MM.1S (cell line): ENCODE measurements around the gene CSE1L.

ENCODE experiments used
- DNase-seq: peaks from one replicate; pipeline ENCODE4 v3.0.0-alpha.2; 2015
- H2AFZ ChIP-seq: fragments of 300-600 bp; sonication (generic); 2 replicates; pipeline ENCODE4 v1.6.0; 2016; ENCODE audit warnings: antibody characterized with exemption, low read length
- H3F3A ChIP-seq: fragments of 300-600 bp; sonication (generic); 2 replicates; pipeline ENCODE4 v1.6.1; 2016; ENCODE audit warnings: mild to moderate bottlenecking, antibody characterized with exemption, low read length, moderate library complexity, mixed read lengths; ENCODE audit not compliant: insufficient read depth
- H3K27ac ChIP-seq: fragments of 300-600 bp; sonication (generic); 2 replicates; pipeline ENCODE4 v1.5.1; 2016; ENCODE audit warnings: mild to moderate bottlenecking, low read length
- H3K27me3 ChIP-seq: fragments of 300-600 bp; sonication (generic); replicated peaks from 2 replicates; pipeline ENCODE4 v1.6.0; 2016; ENCODE audit warnings: low read length; ENCODE audit not compliant: insufficient read depth
- H3K36me3 ChIP-seq: fragments of 300-600 bp; sonication (generic); replicated peaks from 2 replicates; pipeline ENCODE4 v1.6.1; 2016; ENCODE audit warnings: mild to moderate bottlenecking, low read length, mixed read lengths; ENCODE audit not compliant: insufficient read depth
- H3K4me1 ChIP-seq: fragments of 300-600 bp; sonication (generic); 2 replicates; pipeline ENCODE4 v1.6.1; 2016; ENCODE audit warnings: low read length, mixed read lengths
- H3K4me2 ChIP-seq: fragments of 300-600 bp; sonication (generic); 2 replicates; pipeline ENCODE4 v1.6.0; 2016; ENCODE audit warnings: low read depth, low read length
- H3K4me3 ChIP-seq: fragments of 300-600 bp; sonication (generic); 2 replicates; pipeline ENCODE4 v1.5.1; 2016; ENCODE audit warnings: low read length, mixed read lengths
- H3K79me2 ChIP-seq: fragments of 300-600 bp; sonication (generic); 2 replicates; pipeline ENCODE4 v1.6.1; 2016; ENCODE audit warnings: mixed run types, low read length, mixed read lengths
- H3K9ac ChIP-seq: fragments of 300-600 bp; sonication (generic); 2 replicates; pipeline ENCODE4 v1.6.1; 2016; ENCODE audit warnings: low read length, mixed read lengths
- H3K9me2 ChIP-seq: fragments of 300-600 bp; sonication (generic); replicated peaks from 2 replicates; pipeline ENCODE4 v1.6.1; 2016; ENCODE audit warnings: mild to moderate bottlenecking, low read length, mixed read lengths; ENCODE audit not compliant: insufficient read depth
- H3K9me3 ChIP-seq: fragments of 300-600 bp; sonication (generic); replicated peaks from 2 replicates; pipeline ENCODE4 v1.6.1; 2016; ENCODE audit warnings: mild to moderate bottlenecking, low read length, mixed read lengths; ENCODE audit not compliant: insufficient read depth
- H4K20me1 ChIP-seq: fragments of 300-600 bp; sonication (generic); 2 replicates; pipeline ENCODE4 v1.6.1; 2016; ENCODE audit warnings: mild to moderate bottlenecking, low read length, moderate library complexity, mixed read lengths; ENCODE audit not compliant: insufficient read depth
- EZH2 ChIP-seq: fragments of 300-600 bp; sonication (generic); optimal IDR thresholded peaks from 2 replicates; pipeline ENCODE3; 2017; ENCODE audit warnings: low read depth, mild to moderate bottlenecking, antibody characterized with exemption, low read length, mixed read lengths
- EZH2phosphoT487 ChIP-seq: fragments of 300-600 bp; sonication (generic); IDR thresholded peaks from 2 replicates; pipeline ENCODE4 v1.6.1; 2018; ENCODE audit warnings: antibody characterized with exemption, low read length
- TF ChIP-seq, protein P1 (sequence below): fragments of 300-600 bp; sonication (generic); IDR thresholded peaks from 2 replicates; pipeline ENCODE4 v1.5.1; 2016; ENCODE audit warnings: antibody characterized with exemption, low read length, mixed read lengths

The CSE1L gene

DNA sequence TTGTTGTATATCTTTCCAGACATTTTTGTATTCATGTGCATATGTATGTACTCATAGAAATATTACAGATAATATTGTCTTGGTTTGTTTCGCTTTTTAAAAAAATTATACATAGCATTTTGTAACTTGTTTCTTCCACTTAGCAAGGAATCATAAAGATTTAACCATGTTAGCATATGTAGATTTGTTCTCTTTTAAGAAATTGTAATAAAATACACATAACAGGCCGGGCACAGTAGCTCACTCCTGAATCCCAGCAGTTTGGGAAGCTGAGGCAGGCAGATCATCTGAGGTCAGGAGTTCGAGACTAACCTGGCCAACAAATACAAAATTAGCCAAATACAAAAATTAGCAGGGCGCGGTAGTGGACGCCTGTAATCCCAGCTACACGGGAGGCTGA lies 44.4 kb upstream of the CSE1L start:
- H3K4me2 ChIP-seq: no peak overlapping the region
- no peaks in the 10 kb centered on the region for H4K20me1 ChIP-seq
- H3F3A ChIP-seq: no peaks in the 10 kb centered on the region
- H3K4me1 ChIP-seq: no peaks in the 10 kb centered on the region
- TF ChIP-seq EZH2 (no peak), EZH2phosphoT487 (no peak)
- TF ChIP-seq, protein P1, sequence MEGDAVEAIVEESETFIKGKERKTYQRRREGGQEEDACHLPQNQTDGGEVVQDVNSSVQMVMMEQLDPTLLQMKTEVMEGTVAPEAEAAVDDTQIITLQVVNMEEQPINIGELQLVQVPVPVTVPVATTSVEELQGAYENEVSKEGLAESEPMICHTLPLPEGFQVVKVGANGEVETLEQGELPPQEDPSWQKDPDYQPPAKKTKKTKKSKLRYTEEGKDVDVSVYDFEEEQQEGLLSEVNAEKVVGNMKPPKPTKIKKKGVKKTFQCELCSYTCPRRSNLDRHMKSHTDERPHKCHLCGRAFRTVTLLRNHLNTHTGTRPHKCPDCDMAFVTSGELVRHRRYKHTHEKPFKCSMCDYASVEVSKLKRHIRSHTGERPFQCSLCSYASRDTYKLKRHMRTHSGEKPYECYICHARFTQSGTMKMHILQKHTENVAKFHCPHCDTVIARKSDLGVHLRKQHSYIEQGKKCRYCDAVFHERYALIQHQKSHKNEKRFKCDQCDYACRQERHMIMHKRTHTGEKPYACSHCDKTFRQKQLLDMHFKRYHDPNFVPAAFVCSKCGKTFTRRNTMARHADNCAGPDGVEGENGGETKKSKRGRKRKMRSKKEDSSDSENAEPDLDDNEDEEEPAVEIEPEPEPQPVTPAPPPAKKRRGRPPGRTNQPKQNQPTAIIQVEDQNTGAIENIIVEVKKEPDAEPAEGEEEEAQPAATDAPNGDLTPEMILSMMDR: no peak
- H3K27me3 ChIP-seq: no peaks in the 10 kb centered on the region
- H3K4me3 ChIP-seq: no peak overlapping the region
- no peaks in the 10 kb centered on the region for H3K9me2 ChIP-seq
- no peak overlapping the region for H3K27ac ChIP-seq
- no peaks in the 10 kb centered on the region for H3K9me3 ChIP-seq
- 0 out of 2 replicates have a peak, but pooled peaks cover 5% of the 10 kb centered on the region for H3K36me3 ChIP-seq
- no peak overlapping the region for H3K9ac ChIP-seq
- DNase-seq: no peak
- no peak overlapping the region for H2AFZ ChIP-seq
- peaks cover 2% of the 10 kb centered on the region; the same call in 1 of the 2 replicates for H3K79me2 ChIP-seq

DNA sequence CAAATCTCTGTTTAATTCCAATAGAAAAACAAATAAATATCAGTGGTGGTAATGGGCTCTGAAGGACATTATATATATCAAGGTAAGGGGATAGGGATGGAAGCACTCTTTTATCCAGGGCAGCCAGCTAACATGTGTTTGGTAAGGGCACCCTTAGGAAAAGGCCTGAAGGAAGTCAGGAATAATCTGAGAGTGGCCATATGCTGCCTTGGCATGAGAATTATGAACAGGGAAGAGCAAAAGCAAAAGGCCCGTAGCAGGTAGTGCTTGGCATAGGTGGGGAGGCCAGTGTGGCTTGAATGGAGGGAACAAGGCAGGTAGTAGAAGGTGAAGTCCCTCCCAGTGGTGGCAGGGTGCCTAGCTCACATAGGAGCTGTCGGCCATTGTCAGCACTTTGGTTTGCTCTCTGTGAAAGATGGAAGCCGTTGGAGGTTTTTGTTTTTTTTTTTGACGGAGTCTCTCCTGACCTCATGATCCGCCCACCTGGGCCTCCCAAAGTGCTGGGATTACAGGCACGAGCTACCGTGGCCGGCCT lies 39.6 kb upstream of the CSE1L start:
- no peak overlapping the region for H3K4me3 ChIP-seq
- H3K9ac ChIP-seq: no peak overlapping the region
- H3K4me1 ChIP-seq: no peaks in the 10 kb centered on the region
- no peak overlapping the region for H3K4me2 ChIP-seq
- no peaks in the 10 kb centered on the region; the same call in 1 of the 2 replicates for H3K36me3 ChIP-seq
- H3F3A ChIP-seq: no peaks in the 10 kb centered on the region
- no peaks in the 10 kb centered on the region for H3K27me3 ChIP-seq
- H2AFZ ChIP-seq: no peak overlapping the region
- no peak for DNase-seq
- TF ChIP-seq, protein P1: no peak
- TF ChIP-seq EZH2phosphoT487: no peak
- no peak for TF ChIP-seq EZH2
- no peak overlapping the region for H3K27ac ChIP-seq
- H3K9me2 ChIP-seq: no peaks in the 10 kb centered on the region
- peaks cover under 1% of the 10 kb centered on the region; the same call in 1 of the 2 replicates for H3K79me2 ChIP-seq
- H4K20me1 ChIP-seq: no peaks in the 10 kb centered on the region
- H3K9me3 ChIP-seq: no peaks in the 10 kb centered on the region

DNA sequence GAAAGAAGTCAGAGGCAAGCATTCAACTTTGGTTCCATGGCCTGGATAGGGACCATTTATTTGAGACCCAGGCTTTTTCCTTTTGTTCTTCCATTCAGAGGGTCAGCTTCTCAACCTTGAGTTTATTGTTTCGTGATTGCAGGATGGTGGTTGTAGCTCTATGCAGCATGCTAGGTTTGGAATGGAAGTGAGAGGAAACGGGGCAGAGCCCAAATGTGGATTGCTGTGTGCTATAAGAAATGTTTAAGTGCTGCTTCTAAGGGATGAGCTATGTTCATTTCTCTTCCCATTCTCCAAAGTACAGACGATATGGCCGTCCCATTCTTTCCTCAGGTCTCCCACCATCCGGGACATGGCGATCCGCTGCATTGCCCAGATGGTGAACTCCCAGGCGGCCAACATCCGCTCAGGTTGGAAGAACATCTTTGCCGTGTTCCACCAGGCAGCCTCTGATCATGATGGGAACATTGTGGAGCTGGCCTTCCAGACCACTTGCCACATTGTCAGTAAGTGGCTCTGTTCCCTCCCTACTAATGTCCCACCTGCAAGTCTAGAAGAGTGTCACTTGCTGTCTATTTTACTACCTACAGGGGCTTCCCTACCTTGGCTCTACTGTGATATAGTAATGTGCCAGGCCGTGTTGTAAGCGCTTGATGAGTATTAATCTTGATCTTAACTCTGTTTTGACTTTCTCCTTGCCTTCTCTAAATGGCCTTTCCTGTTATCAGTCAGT lies 36.0 kb upstream of the CSE1L start:
- no peak overlapping the region for H3K9ac ChIP-seq
- no peaks in the 10 kb centered on the region for H3F3A ChIP-seq
- no peak overlapping the region for H3K4me3 ChIP-seq
- H3K9me2 ChIP-seq: no peaks in the 10 kb centered on the region
- H3K9me3 ChIP-seq: no peaks in the 10 kb centered on the region
- no peak for TF ChIP-seq EZH2phosphoT487
- TF ChIP-seq EZH2: no peak
- TF ChIP-seq, protein P1: no peak
- no peaks in the 10 kb centered on the region for H3K4me1 ChIP-seq
- no peaks in the 10 kb centered on the region for H3K27me3 ChIP-seq
- DNase-seq: no peak
- H2AFZ ChIP-seq: no peak overlapping the region
- no peaks in the 10 kb centered on the region for H3K79me2 ChIP-seq
- no peaks in the 10 kb centered on the region for H4K20me1 ChIP-seq
- no peak overlapping the region for H3K4me2 ChIP-seq
- no peak overlapping the region for H3K27ac ChIP-seq
- peaks cover 13% of the 10 kb centered on the region for H3K36me3 ChIP-seq
